ENCODE data around the gene RAPGEF6. TPM values are rescaled to one million over a fixed set of nuclear protein-coding genes. Genes with fewer than 3 reads are reported as not detected.

The RAPGEF6 gene
- total RNA-seq, 2 donors from 2014 or later = 16.5 to 50.0 TPM

GRCh38 chr5:131644822-131645221, 9.8 kb upstream of the RAPGEF6 start:
- Histone ChIP-seq H3K4me3 (no peak overlapping the region), H3K27me3 (replicated peaks; ENCODE audit: insufficient read depth) (no peaks in the 10 kb centered on the region), H3K9me3 (no peaks in the 10 kb centered on the region), H3K27ac (no peak overlapping the region), H3K4me1 (ENCODE audit: control insufficient read depth in 1 of 2, low read depth in 2 of 2) (peaks cover 0 to 3% of the 10 kb centered on the region in 2 donors), H3K36me3 (peaks cover 3% of the 10 kb centered on the region)
- DNase-seq (ENCODE audit: low spot score) = no peak
- TF ChIP-seq, protein P1, sequence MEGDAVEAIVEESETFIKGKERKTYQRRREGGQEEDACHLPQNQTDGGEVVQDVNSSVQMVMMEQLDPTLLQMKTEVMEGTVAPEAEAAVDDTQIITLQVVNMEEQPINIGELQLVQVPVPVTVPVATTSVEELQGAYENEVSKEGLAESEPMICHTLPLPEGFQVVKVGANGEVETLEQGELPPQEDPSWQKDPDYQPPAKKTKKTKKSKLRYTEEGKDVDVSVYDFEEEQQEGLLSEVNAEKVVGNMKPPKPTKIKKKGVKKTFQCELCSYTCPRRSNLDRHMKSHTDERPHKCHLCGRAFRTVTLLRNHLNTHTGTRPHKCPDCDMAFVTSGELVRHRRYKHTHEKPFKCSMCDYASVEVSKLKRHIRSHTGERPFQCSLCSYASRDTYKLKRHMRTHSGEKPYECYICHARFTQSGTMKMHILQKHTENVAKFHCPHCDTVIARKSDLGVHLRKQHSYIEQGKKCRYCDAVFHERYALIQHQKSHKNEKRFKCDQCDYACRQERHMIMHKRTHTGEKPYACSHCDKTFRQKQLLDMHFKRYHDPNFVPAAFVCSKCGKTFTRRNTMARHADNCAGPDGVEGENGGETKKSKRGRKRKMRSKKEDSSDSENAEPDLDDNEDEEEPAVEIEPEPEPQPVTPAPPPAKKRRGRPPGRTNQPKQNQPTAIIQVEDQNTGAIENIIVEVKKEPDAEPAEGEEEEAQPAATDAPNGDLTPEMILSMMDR (IDR thresholded peaks at IDR 0.05) = no peak
- no peak for ATAC-seq (ENCODE audit: insufficient number of reproducible peaks, low FRiP score, low read depth)

- ATAC-seq (ENCODE audit: insufficient number of reproducible peaks, low FRiP score, low read depth) (no peak), DNase-seq (ENCODE audit: low spot score) (no peak)
- TF ChIP-seq, protein P1 (IDR thresholded peaks at IDR 0.05) = no peak
- Histone ChIP-seq H3K36me3 (peaks cover 3% of the 10 kb centered on the region), H3K9me3 (no peaks in the 10 kb centered on the region), H3K4me1 (ENCODE audit: control insufficient read depth in 1 of 2, low read depth in 2 of 2) (peaks cover 0 to 3% of the 10 kb centered on the region in 2 donors), H3K27ac (no peak overlapping the region), H3K4me3 (no peak overlapping the region), H3K27me3 (replicated peaks; ENCODE audit: insufficient read depth) (no peaks in the 10 kb centered on the region)
Observed at GRCh38 chr5:131644370-131644769, 9.3 kb upstream of the RAPGEF6 start.

GRCh38 chr5:131641494-131641893, 6.5 kb upstream of the RAPGEF6 start:
- DNase-seq (ENCODE audit: low spot score) (no peak), ATAC-seq (ENCODE audit: insufficient number of reproducible peaks, low FRiP score, low read depth) (no peak)
- Histone ChIP-seq H3K36me3 (no peaks in the 10 kb centered on the region), H3K27ac (no peak overlapping the region), H3K9me3 (no peaks in the 10 kb centered on the region), H3K4me1 (ENCODE audit: control insufficient read depth in 1 of 2, low read depth in 2 of 2) (no peaks in the 10 kb centered on the region), H3K27me3 (replicated peaks; ENCODE audit: insufficient read depth) (no peaks in the 10 kb centered on the region), H3K4me3 (no peak overlapping the region)
- TF ChIP-seq, protein P1 (IDR thresholded peaks at IDR 0.05) = no peak

- TF ChIP-seq, protein P1 (IDR thresholded peaks at IDR 0.05) = no peak
- H3K36me3 ChIP-seq = no peaks in the 10 kb centered on the region
- no peaks in the 10 kb centered on the region for H3K27me3 ChIP-seq (replicated peaks; ENCODE audit: insufficient read depth)
- no peak overlapping the region for H3K27ac ChIP-seq
- H3K4me1 ChIP-seq (ENCODE audit: control insufficient read depth in 1 of 2, low read depth in 2 of 2) = no peaks in the 10 kb centered on the region
- no peak overlapping the region for H3K4me3 ChIP-seq
- no peak for ATAC-seq (ENCODE audit: insufficient number of reproducible peaks, low FRiP score, low read depth)
- no peak for DNase-seq (ENCODE audit: low spot score)
- H3K9me3 ChIP-seq = no peaks in the 10 kb centered on the region
Observed at GRCh38 chr5:131640043-131640856, 5.2 kb upstream of the RAPGEF6 start.

GRCh38 chr5:131639148-131639547, 4.1 kb upstream of the RAPGEF6 start:
- no peaks in the 10 kb centered on the region for H3K9me3 ChIP-seq
- H3K27me3 ChIP-seq (replicated peaks; ENCODE audit: insufficient read depth) = no peaks in the 10 kb centered on the region
- DNase-seq (ENCODE audit: low spot score) (no peak), ATAC-seq (ENCODE audit: insufficient number of reproducible peaks, low FRiP score, low read depth) (no peak)
- no peaks in the 10 kb centered on the region for H3K36me3 ChIP-seq
- TF ChIP-seq, protein P1 (IDR thresholded peaks at IDR 0.05) = no peak
- H3K27ac ChIP-seq = no peak overlapping the region
- H3K4me1 ChIP-seq (ENCODE audit: control insufficient read depth in 1 of 2, low read depth in 2 of 2) = peaks cover 0 to under 1% of the 10 kb centered on the region in 2 donors
- H3K4me3 ChIP-seq = no peak overlapping the region

All from thoracic aorta (tissue), 2 donors.